ENCODE data around the gene PA2G4. TPM values are rescaled to one million over a fixed set of nuclear protein-coding genes. Genes with fewer than 3 reads are reported as not detected.
A peak's percentile ranks its signal among the peaks of the same experiment; 100 is the strongest.

The PA2G4 gene
- total and polyA plus RNA-seq, 2 experiments from 2014 or later, result 87.9 to 102 TPM

DNA sequence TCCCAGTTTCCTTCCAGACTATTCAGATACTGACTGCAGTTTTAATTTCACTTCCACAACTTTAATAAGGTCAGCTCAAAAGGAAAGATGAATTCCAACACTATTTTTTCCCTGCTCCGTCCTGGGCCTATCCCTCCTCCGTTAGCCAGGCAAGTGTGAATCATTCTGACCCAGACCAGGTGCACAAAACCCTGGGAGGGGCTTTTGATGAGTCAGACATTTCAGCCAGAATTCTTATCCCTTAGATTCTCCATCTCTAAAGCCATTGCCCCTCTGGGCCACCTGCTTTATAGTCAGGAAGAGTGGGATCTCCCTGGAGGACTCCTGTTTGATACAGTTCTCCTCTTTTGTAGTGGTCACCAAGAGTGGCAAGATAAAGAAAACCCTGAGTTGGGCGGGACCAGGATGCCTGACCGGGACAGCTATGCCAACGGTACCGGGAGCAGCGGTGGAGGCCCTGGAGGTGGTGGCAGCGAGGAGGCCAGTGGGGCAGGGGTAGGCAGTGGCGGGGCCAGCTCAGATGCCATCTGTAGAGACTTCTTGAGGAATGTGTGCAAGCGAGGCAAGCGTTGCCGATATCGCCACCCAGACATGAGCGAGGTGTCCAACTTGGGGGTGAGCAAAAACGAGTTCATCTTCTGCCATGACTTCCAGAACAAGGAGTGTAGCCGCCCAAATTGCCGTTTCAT is 15.9 kb downstream of the PA2G4 start:
- peak overlapping the region; percentile 67 for H3K27ac ChIP-seq
- no peak for DNase-seq (ENCODE audit: low spot score)
- H3K9me2 ChIP-seq (replicated peaks; ENCODE audit: insufficient read depth), result no peaks in the 10 kb centered on the region

DNA sequence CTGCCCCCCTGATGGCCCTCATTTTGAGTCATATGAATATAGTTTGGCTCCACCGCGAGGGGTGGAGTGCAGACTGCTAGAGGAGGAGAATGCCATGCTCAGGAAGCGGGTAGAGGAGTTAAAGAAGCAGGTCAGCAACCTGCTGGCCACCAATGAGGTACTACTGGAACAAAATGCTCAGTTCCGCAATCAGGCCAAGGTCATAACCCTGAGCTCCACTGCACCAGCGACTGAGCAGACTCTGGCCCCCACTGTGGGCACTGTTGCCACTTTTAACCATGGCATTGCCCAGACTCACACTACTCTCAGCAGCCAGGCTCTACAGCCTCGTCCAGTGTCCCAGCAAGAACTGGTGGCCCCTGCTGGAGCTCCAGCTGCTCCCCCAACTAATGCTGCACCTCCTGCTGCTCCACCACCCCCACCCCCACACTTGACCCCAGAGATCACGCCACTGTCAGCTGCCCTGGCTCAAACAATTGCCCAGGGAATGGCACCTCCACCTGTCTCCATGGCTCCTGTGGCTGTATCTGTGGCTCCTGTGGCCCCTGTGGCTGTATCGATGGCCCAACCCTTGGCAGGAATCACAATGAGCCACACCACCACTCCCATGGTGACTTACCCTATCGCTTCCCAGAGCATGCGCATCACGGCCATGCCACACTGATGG is 17.0 kb downstream of the PA2G4 start:
- H3K9me3 ChIP-seq (ENCODE audit: low read depth), result no peaks in the 10 kb centered on the region
- WGBS (ENCODE audit: low lambda C conversion rate, missing lambda C conversion rate), result 92% methylated on average over 11 of the region's 11 CpGs
- TF ChIP-seq EZH2phosphoT487 (IDR thresholded peaks at IDR 0.05; ENCODE audit: low read depth, severe bottlenecking, unreplicated experiment) (no peak), EZH2 (IDR thresholded peaks at IDR 0.05; ENCODE audit: borderline replicate concordance) (no peak)
- TF ChIP-seq, protein P1, sequence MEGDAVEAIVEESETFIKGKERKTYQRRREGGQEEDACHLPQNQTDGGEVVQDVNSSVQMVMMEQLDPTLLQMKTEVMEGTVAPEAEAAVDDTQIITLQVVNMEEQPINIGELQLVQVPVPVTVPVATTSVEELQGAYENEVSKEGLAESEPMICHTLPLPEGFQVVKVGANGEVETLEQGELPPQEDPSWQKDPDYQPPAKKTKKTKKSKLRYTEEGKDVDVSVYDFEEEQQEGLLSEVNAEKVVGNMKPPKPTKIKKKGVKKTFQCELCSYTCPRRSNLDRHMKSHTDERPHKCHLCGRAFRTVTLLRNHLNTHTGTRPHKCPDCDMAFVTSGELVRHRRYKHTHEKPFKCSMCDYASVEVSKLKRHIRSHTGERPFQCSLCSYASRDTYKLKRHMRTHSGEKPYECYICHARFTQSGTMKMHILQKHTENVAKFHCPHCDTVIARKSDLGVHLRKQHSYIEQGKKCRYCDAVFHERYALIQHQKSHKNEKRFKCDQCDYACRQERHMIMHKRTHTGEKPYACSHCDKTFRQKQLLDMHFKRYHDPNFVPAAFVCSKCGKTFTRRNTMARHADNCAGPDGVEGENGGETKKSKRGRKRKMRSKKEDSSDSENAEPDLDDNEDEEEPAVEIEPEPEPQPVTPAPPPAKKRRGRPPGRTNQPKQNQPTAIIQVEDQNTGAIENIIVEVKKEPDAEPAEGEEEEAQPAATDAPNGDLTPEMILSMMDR (IDR thresholded peaks at IDR 0.05; ENCODE audit: poor library complexity), result no peak
- H3K4me2 ChIP-seq, result no peak overlapping the region
- no peaks in the 10 kb centered on the region for H3K27me3 ChIP-seq
- H3K4me3 ChIP-seq, result no peak overlapping the region
- no peak for DNase-seq (ENCODE audit: low spot score)
- no peaks in the 10 kb centered on the region for H3K36me3 ChIP-seq (replicated peaks; ENCODE audit: insufficient read depth, low read depth)
- peaks cover 15% of the 10 kb centered on the region for H3K4me1 ChIP-seq (ENCODE audit: insufficient read depth)
- H3K9me2 ChIP-seq (replicated peaks; ENCODE audit: insufficient read depth), result no peaks in the 10 kb centered on the region
- H4K20me1 ChIP-seq (ENCODE audit: insufficient read depth, poor library complexity, severe bottlenecking), result peaks cover 2% of the 10 kb centered on the region
- H3K27ac ChIP-seq, result no peak overlapping the region
- peaks cover 14% of the 10 kb centered on the region for H3K79me2 ChIP-seq
- H2AFZ ChIP-seq, result no peak overlapping the region

More for the DNA sequence above, 15.9 kb downstream of the PA2G4 start:
- Histone ChIP-seq H3K79me2 (peaks cover 13% of the 10 kb centered on the region), H3K4me3 (no peak overlapping the region), H4K20me1 (ENCODE audit: insufficient read depth, poor library complexity, severe bottlenecking) (peaks cover 2% of the 10 kb centered on the region), H2AFZ (no peak overlapping the region), H3K4me2 (no peak overlapping the region), H3K36me3 (replicated peaks; ENCODE audit: insufficient read depth, low read depth) (no peaks in the 10 kb centered on the region), H3K4me1 (ENCODE audit: insufficient read depth) (peaks cover 14% of the 10 kb centered on the region), H3K27me3 (no peaks in the 10 kb centered on the region), H3K9me3 (ENCODE audit: low read depth) (no peaks in the 10 kb centered on the region)
- TF ChIP-seq, protein P1 (IDR thresholded peaks at IDR 0.05; ENCODE audit: poor library complexity), result no peak
- TF ChIP-seq EZH2phosphoT487 (IDR thresholded peaks at IDR 0.05; ENCODE audit: low read depth, severe bottlenecking, unreplicated experiment) (no peak), EZH2 (IDR thresholded peaks at IDR 0.05; ENCODE audit: borderline replicate concordance) (no peak)
- WGBS (ENCODE audit: low lambda C conversion rate, missing lambda C conversion rate), result 93% methylated on average over 17 of the region's 17 CpGs

DNA sequence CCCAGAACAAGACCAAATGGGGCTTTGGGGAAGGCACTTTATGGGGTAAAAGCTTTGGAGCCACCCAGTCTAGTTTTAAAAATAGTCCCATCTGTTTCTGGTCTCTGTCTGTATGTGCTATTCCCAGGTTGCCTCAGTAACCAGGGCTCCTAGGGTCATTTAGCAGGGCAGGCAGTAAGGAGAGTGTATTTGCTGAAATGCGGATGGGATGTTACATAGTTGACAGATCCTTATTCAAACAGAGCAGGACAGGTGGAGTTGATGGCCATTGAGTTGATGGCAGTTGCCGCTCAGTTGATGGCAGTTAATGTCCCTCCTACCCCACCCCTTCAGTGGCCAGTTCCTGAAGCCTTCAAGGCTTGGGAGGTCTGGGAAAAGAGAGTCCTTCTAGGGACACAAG is 18.3 kb downstream of the PA2G4 start:
- no peaks in the 10 kb centered on the region for H3K9me2 ChIP-seq (replicated peaks; ENCODE audit: insufficient read depth)
- H3K27ac ChIP-seq, result no peak overlapping the region
- TF ChIP-seq EZH2phosphoT487 (IDR thresholded peaks at IDR 0.05; ENCODE audit: low read depth, severe bottlenecking, unreplicated experiment) (no peak), EZH2 (IDR thresholded peaks at IDR 0.05; ENCODE audit: borderline replicate concordance) (no peak)
- TF ChIP-seq, protein P1 (IDR thresholded peaks at IDR 0.05; ENCODE audit: poor library complexity), result no peak
- no peak overlapping the region for H2AFZ ChIP-seq
- H3K9me3 ChIP-seq (ENCODE audit: low read depth), result no peaks in the 10 kb centered on the region
- H3K27me3 ChIP-seq, result no peaks in the 10 kb centered on the region
- H3K79me2 ChIP-seq, result peaks cover 7% of the 10 kb centered on the region
- H3K4me2 ChIP-seq, result no peak overlapping the region
- no peak overlapping the region for H3K4me3 ChIP-seq
- DNase-seq (ENCODE audit: low spot score), result no peak
- peaks cover 1% of the 10 kb centered on the region for H4K20me1 ChIP-seq (ENCODE audit: insufficient read depth, poor library complexity, severe bottlenecking)
- 48% methylated on average over 2 of the region's 2 CpGs for WGBS (ENCODE audit: low lambda C conversion rate, missing lambda C conversion rate)
- H3K36me3 ChIP-seq (replicated peaks; ENCODE audit: insufficient read depth, low read depth), result no peaks in the 10 kb centered on the region
- peaks cover 24% of the 10 kb centered on the region for H3K4me1 ChIP-seq (ENCODE audit: insufficient read depth)
